ENCODE data around the gene ESYT3.

Gene ESYT3

DNA sequence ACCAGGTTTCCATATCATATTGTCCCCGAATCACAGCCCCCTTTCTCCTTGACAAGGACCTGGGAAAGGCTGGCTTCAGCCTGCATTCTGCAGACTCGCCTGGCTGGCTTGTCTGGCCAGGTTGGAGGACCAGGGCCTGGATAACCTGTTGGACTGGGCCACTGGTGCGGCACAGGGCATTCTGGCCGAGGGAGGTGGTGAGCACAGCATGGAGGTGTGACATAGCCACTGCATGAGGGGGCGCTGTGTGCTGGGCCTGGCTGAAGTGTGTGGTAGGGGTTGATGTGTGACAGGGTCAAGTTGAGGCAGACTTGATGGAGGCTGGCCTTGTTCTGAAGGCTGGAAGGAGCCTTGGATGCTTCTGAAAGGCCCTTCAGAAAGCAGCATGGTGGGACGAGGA lies 2.9 kb downstream of the ESYT3 start:
- TF ChIP-seq, protein P1, sequence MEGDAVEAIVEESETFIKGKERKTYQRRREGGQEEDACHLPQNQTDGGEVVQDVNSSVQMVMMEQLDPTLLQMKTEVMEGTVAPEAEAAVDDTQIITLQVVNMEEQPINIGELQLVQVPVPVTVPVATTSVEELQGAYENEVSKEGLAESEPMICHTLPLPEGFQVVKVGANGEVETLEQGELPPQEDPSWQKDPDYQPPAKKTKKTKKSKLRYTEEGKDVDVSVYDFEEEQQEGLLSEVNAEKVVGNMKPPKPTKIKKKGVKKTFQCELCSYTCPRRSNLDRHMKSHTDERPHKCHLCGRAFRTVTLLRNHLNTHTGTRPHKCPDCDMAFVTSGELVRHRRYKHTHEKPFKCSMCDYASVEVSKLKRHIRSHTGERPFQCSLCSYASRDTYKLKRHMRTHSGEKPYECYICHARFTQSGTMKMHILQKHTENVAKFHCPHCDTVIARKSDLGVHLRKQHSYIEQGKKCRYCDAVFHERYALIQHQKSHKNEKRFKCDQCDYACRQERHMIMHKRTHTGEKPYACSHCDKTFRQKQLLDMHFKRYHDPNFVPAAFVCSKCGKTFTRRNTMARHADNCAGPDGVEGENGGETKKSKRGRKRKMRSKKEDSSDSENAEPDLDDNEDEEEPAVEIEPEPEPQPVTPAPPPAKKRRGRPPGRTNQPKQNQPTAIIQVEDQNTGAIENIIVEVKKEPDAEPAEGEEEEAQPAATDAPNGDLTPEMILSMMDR (IDR thresholded peaks at IDR 0.05; ENCODE audit: low read depth, low read length) = no peak
- no peak for DNase-seq (ENCODE audit: extremely low read depth, low read depth)

GRCh38 chr3:138438896-138439295 lies 4.5 kb downstream of the ESYT3 start:
- no peak for DNase-seq (ENCODE audit: extremely low read depth, low read depth)
- TF ChIP-seq, protein P1 (IDR thresholded peaks at IDR 0.05; ENCODE audit: low read depth, low read length) = no peak

DNA sequence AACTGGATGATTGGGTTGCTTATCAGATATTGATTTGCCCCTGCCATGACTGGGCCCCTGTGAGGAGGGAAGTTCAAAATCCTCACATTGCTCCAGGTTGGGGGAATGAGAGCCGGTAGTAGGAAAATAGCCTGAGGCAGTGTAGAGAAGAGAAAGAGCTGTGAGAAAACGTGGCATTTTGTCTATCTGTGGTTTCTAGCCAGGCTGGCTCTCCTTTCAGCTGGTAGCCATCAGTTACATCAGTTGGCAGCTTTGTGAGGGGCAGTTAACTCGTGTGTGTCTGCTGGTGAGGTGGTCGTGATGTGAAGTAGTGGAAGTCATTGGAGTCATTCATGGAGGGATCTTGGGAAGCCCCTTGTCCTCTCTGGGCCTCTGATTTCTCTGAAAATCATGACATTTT lies 5.2 kb downstream of the ESYT3 start:
- TF ChIP-seq, protein P1 (IDR thresholded peaks at IDR 0.05; ENCODE audit: low read depth, low read length) = no peak
- no peak for DNase-seq (ENCODE audit: extremely low read depth, low read depth)

DNA sequence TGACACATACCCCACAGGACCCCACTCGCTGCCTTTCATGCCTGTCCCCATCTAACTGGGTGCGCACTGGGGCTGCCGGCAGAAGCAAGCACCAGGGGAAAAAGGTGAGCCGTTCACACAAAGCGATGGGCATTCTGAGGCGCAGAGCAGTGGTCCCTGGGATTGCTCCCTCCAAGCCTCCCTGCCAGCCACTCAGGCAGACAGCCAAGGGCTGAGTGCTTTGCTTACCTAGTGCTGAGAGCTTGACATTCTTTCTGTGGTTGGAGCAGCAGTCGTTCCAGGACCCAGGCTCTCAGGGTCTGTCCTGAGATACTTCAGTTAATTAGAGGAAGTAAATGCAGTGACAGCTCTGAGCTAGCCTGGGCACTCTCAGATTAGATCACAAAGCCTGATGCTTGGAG lies 5.7 kb downstream of the ESYT3 start:
- no peak for DNase-seq (ENCODE audit: extremely low read depth, low read depth)
- TF ChIP-seq, protein P1 (IDR thresholded peaks at IDR 0.05; ENCODE audit: low read depth, low read length) = no peak

DNA sequence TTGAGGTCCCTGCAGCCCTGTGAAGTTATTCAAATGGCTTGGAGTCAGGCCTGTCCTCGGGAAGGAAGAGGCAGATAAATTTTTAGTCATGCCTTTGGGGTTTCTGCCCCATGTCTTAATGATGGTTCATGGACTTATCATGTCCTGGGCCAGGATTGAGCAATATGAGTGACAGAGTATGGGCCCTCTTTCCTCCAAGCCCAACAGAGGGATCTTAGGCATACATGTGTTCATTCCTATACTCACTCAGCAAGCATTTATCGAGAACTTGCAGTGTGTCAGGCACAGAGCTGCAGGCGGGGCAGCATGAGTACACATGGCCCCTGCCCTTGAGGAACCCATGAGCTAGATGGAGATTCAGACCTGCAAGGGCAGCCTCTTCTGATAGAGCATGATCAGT lies 6.2 kb downstream of the ESYT3 start:
- TF ChIP-seq, protein P1 (IDR thresholded peaks at IDR 0.05; ENCODE audit: low read depth, low read length) = no peak
- DNase-seq (ENCODE audit: extremely low read depth, low read depth) = no peak

DNA sequence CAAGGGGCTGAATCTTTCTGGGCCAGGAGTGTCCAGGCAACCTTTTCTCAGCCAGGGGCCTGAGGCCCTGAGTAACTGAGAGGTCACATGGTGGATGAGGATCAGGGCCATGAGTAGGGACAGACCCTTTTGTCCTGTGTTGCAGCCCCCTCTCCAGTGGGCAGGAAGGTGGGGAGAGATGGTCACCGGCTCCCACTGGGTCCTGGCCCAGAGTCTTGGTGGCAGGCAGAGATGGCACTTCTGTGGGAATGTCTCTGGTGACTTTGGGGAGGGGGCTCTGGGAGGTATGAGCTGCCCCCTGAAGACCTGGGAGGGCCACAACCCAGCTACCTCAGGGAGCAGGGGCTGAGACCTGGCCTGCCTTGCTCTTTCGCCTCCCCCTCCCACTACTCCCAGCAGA lies 6.8 kb downstream of the ESYT3 start:
- TF ChIP-seq, protein P1 (IDR thresholded peaks at IDR 0.05; ENCODE audit: low read depth, low read length) = no peak
- no peak for DNase-seq (ENCODE audit: extremely low read depth, low read depth)

DNA sequence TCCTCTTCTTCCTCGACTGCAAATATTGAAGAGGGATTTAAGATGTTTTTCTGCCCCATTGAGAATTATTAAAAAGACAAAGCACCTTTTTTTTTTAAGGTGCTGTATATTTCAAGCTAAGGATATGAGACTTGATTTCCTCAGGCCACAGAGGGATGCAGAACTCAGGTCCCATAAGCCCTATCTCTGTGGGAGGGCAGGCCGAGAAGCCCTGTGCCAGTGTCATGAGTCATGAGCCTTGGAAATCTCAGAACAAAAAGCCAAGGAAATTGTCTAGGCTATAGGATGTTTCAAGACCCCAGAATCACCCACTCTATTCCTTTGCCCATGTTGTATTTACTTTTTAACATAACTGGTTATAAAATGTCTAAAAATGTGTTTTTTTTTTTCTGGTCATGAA lies 7.3 kb downstream of the ESYT3 start:
- TF ChIP-seq, protein P1 (IDR thresholded peaks at IDR 0.05; ENCODE audit: low read depth, low read length) = no peak
- DNase-seq (ENCODE audit: extremely low read depth, low read depth) = no peak
